Psoas muscle (tissue), 8 donors: ENCODE results near the gene OPN1LW. TPM values are rescaled to one million over a fixed set of nuclear protein-coding genes. Genes with fewer than 3 reads are reported as not detected.

Experiments
- ATAC-seq, 4 donors: fragments of 200-7000 bp; cut with Tn5 transposase; one replicate each; pipeline ENCODE4 v1.9.1; 2020; ENCODE audit warnings: moderate library complexity in 3 of 4, mild to moderate bottlenecking in 2 of 4
- DNase-seq, 2 donors: peaks; one replicate each; pipeline ENCODE4 v3.0.0-alpha.2; 2020
- H3K27ac ChIP-seq: fragments of 200-600 bp; one replicate; pipeline ENCODE4 v1.8.0; 2022
- H3K27me3 ChIP-seq, 3 donors: fragments of 200-600 bp in 1 of 3; one replicate each; pipeline versions ENCODE4 v1.6.1 to v1.8.0; 2013 to 2022; ENCODE audit warnings: low read length in 2 of 3, mild to moderate bottlenecking in 2 of 3, moderate library complexity in 1 of 3; ENCODE audit not compliant: insufficient read depth in 3 of 3
- H3K36me3 ChIP-seq, 2 donors: fragments of 200-600 bp in 1 of 2; one replicate each; pipeline versions ENCODE4 v1.6.1 to v1.8.0; 2013 to 2022; ENCODE audit warnings: low read depth in 1 of 2, mild to moderate bottlenecking in 1 of 2, moderate library complexity in 1 of 2; ENCODE audit not compliant: insufficient read depth in 1 of 2
- H3K4me1 ChIP-seq: fragments of 200-600 bp; one replicate; pipeline ENCODE4 v1.8.0; 2022
- H3K4me3 ChIP-seq: fragments of 200-600 bp; one replicate; pipeline ENCODE4 v1.8.0; 2022; ENCODE audit warnings: mild to moderate bottlenecking
- H3K9me3 ChIP-seq: fragments of 200-600 bp; one replicate; pipeline ENCODE4 v1.8.0; 2022
- WGBS, 3 donors: extraction: QIAGEN DNeasy Blood & Tissue Kit; methylation state at CpG; one replicate each; pipeline versions ENCODE4 v1.1.6 to v1.1.7; 2013; 5-methylcytosine and 5-hydroxymethylcytosine counted together
- intact Hi-C, 2 donors: fragments of 100-400 bp; cut with DNase I; formaldehyde crosslinking; loops; one replicate each; pipeline versions ENCODE4 v1.11.0 to v1.14.2; 2022
- polyA plus RNA-seq, 3 donors: library from polyadenylated mRNA; stranded (reverse); fragments of 200-250 nt; gene quantifications; one replicate each; pipeline ENCODE4 v1.2.3, GENCODE V29; 2013
- total RNA-seq, 4 donors: library from RNA; stranded (reverse); fragmentation: NEBNext Ultra II Directional in 2 of 4; extraction: Animal tissue kit (Norgen Biotek cat#: 25700) in 2 of 4; gene quantifications; one replicate each; pipeline versions ENCODE4 v1.2.1 to v1.2.4, GENCODE V29; 2021 to 2023
- TF ChIP-seq, protein P1 (sequence below): fragments of 200-600 bp; IDR thresholded peaks from one replicate; pipeline ENCODE4 v1.8.0; 2022; ENCODE audit warnings: antibody characterized with exemption
- donor health status: healthy with polysubstance abuse.
- donor health status: DM: no; HTN: no; CAD: no; lungs with moderate emphysema.
- donor health status: Bipolar disorder and iron deficiency.
- donor health status: healthy.
- donor health status: DM: yes; HTN: yes; CAD: no.
- donor health status: DM: no; HTN: no; CAD: no.
- donor health status: DM: no; HTN: no; CAD: no.
- donor health status: DM: yes; HTN: yes; CAD: no.

The OPN1LW gene
- total and polyA plus RNA-seq, 7 donors: 0.13 TPM; not detected in 6

DNA sequence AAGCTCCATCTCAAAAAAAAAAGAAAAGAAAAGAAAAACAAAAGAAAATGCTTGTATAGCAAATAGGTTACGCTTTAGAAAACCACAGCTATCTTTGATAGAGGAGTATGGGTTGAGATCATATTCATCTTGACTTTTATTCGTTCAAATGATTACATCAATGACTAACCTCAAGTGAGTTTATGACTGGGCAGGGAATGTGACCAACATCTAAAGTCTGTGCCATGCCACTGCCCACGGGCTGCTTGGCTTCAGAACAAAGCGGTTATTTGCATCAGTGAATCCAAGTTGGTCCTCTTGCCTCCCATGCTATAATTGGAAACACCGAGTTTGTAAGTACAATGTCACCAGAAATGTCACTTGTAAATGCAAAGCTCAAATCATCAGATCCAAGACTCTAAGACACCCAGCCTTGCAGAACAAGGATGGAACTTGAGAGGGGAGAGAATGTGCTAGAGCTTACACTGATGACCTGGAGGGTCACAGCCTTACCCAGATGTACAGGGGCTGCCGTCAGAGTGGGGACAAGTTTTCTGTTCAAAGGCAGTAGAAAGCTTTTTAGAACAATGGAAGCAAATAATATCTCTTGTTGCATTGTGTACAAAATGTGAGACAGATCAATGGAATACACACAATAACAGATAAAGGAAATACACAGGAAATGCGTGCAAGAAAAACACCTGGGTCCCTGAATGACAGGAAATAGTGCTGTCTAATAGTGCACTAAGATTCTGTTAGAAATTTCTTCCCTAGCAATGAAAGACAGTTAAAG, 8.4 kb upstream of the OPN1LW start:
- Histone ChIP-seq H3K27ac (no peak overlapping the region), H3K27me3 (peaks cover 0 to 10% (median 0%) of the 10 kb centered on the region in 3 donors), H3K4me1 (no peaks in the 10 kb centered on the region), H3K36me3 (no peaks in the 10 kb centered on the region), H3K4me3 (no peak overlapping the region), H3K9me3 (no peaks in the 10 kb centered on the region)
- no peak for ATAC-seq
- TF ChIP-seq, protein P1, sequence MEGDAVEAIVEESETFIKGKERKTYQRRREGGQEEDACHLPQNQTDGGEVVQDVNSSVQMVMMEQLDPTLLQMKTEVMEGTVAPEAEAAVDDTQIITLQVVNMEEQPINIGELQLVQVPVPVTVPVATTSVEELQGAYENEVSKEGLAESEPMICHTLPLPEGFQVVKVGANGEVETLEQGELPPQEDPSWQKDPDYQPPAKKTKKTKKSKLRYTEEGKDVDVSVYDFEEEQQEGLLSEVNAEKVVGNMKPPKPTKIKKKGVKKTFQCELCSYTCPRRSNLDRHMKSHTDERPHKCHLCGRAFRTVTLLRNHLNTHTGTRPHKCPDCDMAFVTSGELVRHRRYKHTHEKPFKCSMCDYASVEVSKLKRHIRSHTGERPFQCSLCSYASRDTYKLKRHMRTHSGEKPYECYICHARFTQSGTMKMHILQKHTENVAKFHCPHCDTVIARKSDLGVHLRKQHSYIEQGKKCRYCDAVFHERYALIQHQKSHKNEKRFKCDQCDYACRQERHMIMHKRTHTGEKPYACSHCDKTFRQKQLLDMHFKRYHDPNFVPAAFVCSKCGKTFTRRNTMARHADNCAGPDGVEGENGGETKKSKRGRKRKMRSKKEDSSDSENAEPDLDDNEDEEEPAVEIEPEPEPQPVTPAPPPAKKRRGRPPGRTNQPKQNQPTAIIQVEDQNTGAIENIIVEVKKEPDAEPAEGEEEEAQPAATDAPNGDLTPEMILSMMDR: no peak
- intact Hi-C loops: loop anchor here in 1 of 2 donors (5.0 kb wide), 1 partner anchor 397 kb away; no protein-coding TSS in a partner anchor
- no peak for DNase-seq
- WGBS, 3 donors: 60 to 67% (median 64%) methylated on average over 7 of the region's 7 CpGs

DNA sequence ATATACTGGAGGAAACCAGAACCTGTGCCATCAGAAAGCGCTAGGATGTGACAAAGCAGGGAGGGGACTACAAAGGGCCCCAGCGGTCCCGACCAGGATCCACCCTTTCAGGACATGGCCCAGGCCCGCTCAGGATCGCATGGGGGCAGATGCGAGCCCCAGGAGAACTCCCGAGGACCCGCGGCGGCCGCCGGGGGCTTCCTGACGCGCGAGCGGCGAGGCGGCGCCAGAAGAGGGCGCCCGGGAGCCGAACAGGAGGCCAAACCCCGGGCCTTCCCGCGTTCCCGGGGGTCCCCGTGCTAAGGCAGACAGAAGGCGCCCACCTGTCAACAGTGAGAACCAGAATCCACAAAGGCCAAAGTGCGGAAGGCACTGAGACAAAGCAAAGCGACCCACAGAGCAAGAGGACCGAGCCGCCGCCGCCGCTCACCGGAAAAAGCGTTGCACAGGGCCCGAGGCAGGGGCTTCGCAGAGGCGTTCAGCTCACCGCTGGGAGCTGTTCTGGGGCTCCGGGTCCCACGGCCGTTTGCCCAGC, 7.3 kb upstream of the OPN1LW start:
- intact Hi-C loops: loop anchor here in 1 of 2 donors (5.0 kb wide), 1 partner anchor 396 kb away; no protein-coding TSS in a partner anchor
- TF ChIP-seq, protein P1: peak; percentile 72
- Histone ChIP-seq H3K4me3 (peak overlapping the region; percentile 50), H3K9me3 (no peaks in the 10 kb centered on the region), H3K27me3 (peaks cover 0 to 10% (median 0%) of the 10 kb centered on the region in 3 donors), H3K36me3 (no peaks in the 10 kb centered on the region), H3K27ac (no peak overlapping the region), H3K4me1 (no peaks in the 10 kb centered on the region)
- peak; percentile 61 to 96 (median 78) for ATAC-seq
- 1 to 16% (median 2%) methylated on average over 37 to 44 of the region's 44 CpGs for WGBS, 3 donors
- DNase-seq: peak; percentile 72 to 82

DNA sequence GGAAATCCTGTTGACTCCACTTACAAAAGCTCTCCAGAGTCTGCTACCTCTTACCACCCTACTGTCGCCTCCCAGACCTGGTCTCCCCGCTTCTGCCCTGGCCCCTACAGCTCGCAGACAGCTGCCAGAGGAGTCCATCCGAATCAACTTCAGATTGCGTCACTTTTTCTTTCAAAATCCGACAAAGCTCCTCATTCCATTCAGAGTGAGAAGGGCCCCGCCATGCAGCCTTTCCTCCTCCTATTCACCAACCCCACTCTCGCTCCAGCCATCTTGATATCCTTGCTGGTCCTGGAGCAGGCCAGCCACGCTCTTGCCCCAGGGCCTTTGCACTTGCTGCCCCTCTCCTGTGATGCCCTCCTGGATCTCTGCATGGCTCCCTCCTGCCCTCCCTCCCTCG, 5.2 kb upstream of the OPN1LW start:
- Histone ChIP-seq H3K9me3 (no peaks in the 10 kb centered on the region), H3K27me3 (peaks cover 0 to 7% (median 0%) of the 10 kb centered on the region in 3 donors), H3K27ac (no peak overlapping the region), H3K36me3 (no peaks in the 10 kb centered on the region), H3K4me1 (no peaks in the 10 kb centered on the region), H3K4me3 (no peak overlapping the region)
- DNase-seq (no peak), ATAC-seq (no peak)
- TF ChIP-seq, protein P1: no peak
- intact Hi-C loops: loop anchor here in 1 of 2 donors (5.0 kb wide), 1 partner anchor 393 kb away; no protein-coding TSS in a partner anchor
- WGBS, 3 donors: 85 to 91% (median 89%) methylated on average over 9 to 10 of the region's 10 CpGs

DNA sequence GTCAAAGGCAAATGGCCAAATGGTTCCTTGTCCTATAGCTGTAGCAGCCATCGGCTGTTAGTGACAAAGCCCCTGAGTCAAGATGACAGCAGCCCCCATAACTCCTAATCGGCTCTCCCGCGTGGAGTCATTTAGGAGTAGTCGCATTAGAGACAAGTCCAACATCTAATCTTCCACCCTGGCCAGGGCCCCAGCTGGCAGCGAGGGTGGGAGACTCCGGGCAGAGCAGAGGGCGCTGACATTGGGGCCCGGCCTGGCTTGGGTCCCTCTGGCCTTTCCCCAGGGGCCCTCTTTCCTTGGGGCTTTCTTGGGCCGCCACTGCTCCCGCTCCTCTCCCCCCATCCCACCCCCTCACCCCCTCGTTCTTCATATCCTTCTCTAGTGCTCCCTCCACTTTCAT, 3.8 kb upstream of the OPN1LW start:
- no peak overlapping the region for H3K4me3 ChIP-seq
- 79 to 85% (median 80%) methylated on average over 12 of the region's 12 CpGs for WGBS, 3 donors
- no peak for DNase-seq
- H3K4me1 ChIP-seq: no peaks in the 10 kb centered on the region
- H3K27me3 ChIP-seq: peaks cover 0 to 7% (median 0%) of the 10 kb centered on the region in 3 donors
- intact Hi-C loops: no loop called here
- TF ChIP-seq, protein P1: no peak
- no peak for ATAC-seq
- no peak overlapping the region for H3K27ac ChIP-seq
- H3K9me3 ChIP-seq: no peaks in the 10 kb centered on the region
- H3K36me3 ChIP-seq: no peaks in the 10 kb centered on the region
